ENCODE data around the gene MAPK11.

The MAPK11 gene

DNA sequence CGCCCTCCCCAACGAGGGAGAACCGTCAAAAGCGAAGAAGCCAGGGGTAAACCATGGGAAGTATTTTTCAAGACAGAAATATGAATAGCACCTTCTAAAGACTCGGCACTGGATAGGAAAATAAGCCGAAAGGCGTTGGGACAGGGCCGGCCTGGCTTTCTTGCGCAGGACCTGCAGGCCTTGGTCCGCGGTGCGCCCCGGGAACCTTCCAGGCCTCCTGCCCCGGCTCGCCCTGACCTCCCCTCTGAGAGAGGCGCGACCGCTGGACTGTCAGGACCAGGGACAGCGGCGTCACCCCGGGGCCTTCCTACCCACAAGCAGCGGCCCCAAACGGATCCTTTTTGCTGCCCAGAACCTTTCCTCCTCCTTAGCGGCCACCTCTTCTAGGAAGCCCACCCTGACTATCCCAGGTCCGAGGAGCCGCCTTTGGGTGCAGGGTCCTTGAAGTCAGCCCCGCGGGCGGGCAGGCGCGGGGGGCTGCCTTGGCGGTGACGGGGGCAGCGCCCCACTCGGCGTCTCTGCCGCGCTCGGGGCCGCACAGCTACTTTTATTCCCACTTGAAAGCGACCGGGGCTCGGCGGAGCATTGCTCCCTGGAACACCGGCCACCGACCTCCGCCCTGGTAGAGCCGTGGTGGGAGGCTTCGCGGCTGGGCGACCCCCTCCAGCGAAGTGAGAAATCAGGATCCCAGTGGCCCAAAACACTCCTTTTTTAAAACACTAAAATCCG is 650 bp upstream of the MAPK11 start:
- TF ChIP-seq, protein P1, sequence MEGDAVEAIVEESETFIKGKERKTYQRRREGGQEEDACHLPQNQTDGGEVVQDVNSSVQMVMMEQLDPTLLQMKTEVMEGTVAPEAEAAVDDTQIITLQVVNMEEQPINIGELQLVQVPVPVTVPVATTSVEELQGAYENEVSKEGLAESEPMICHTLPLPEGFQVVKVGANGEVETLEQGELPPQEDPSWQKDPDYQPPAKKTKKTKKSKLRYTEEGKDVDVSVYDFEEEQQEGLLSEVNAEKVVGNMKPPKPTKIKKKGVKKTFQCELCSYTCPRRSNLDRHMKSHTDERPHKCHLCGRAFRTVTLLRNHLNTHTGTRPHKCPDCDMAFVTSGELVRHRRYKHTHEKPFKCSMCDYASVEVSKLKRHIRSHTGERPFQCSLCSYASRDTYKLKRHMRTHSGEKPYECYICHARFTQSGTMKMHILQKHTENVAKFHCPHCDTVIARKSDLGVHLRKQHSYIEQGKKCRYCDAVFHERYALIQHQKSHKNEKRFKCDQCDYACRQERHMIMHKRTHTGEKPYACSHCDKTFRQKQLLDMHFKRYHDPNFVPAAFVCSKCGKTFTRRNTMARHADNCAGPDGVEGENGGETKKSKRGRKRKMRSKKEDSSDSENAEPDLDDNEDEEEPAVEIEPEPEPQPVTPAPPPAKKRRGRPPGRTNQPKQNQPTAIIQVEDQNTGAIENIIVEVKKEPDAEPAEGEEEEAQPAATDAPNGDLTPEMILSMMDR (IDR thresholded peaks at IDR 0.05; ENCODE audit: insufficient read depth, missing control alignments): no peak
- FAIRE-seq (no peak), DNase-seq (ENCODE audit: insufficient read length, low spot score) (no peak)

GRCh38 chr22:50269573-50269969 is 609 bp downstream of the MAPK11 start:
- no peak for FAIRE-seq
- TF ChIP-seq, protein P1 (IDR thresholded peaks at IDR 0.05; ENCODE audit: insufficient read depth, missing control alignments): no peak
- no peak for DNase-seq (ENCODE audit: insufficient read length, low spot score)

GRCh38 chr22:50268655-50269113 is 1.5 kb downstream of the MAPK11 start:
- FAIRE-seq (no peak), DNase-seq (ENCODE audit: insufficient read length, low spot score) (no peak)
- TF ChIP-seq, protein P1 (IDR thresholded peaks at IDR 0.05; ENCODE audit: insufficient read depth, missing control alignments): no peak

- FAIRE-seq: no peak
- DNase-seq (ENCODE audit: insufficient read length, low spot score): no peak
- TF ChIP-seq, protein P1 (IDR thresholded peaks at IDR 0.05; ENCODE audit: insufficient read depth, missing control alignments): no peak
Observed at GRCh38 chr22:50267591-50268390, 2.4 kb downstream of the MAPK11 start.

DNA sequence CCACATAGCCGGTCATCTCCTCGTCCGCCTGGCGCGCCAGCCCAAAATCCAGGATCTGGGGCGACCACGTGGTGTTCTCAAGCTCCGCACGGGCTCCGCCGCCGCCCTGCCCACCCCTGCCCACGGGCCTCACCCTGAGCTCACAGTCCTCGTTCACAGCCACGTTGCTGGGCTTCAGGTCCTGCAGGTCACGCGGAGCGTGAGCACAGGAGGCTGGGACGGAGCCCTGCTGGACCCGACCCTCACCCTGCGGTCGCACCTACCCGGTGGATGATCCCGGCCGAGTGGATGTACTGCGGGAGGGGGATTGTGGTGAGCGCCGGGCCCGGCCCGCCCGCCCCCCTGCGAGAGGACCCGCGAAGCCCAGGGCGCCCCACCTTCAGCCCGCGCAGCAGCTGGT is 3.2 kb downstream of the MAPK11 start:
- TF ChIP-seq, protein P1 (IDR thresholded peaks at IDR 0.05; ENCODE audit: insufficient read depth, missing control alignments): no peak
- no peak for FAIRE-seq
- DNase-seq (ENCODE audit: insufficient read length, low spot score): no peak

DNA sequence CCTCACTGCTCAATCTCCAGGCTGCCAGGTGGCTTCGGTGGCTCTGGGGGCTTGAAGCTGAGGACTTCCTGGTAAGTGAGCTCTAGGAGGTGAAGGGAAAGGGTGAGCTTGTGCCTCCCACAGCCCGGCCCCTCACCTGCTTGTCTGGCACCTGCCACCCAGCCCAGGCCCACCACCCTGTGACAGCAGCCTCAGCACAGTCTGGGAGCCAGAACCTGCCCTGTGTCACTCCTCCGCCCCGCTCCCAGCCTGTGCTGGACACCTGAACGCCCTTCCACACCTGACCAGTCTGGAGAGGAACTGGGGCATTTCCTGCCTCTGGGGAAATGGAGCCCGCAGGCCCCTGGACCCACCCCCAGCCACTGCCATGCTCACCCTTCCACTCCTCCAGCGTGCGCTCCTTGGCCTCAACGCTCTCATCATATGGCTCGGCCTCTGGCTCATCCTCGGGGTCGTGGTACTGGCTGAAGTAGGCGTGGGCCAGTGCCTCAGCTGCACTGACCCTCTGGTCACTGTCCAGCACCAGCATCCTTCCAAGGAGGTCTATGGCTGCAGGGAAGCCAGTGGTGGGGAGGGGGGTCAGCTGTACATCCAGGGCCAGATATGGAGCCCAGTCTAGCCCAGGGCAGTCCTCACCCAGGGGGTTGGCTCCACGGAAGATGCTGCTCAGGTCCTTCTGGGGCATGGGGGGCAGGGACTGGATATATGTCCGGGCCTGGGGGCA is 5.1 kb downstream of the MAPK11 start:
- DNase-seq (ENCODE audit: insufficient read length, low spot score) (no peak), FAIRE-seq (no peak)
- TF ChIP-seq, protein P1 (IDR thresholded peaks at IDR 0.05; ENCODE audit: insufficient read depth, missing control alignments): no peak
